Effector CD8-positive, alpha-beta T cell (primary cell): ENCODE measurements around the gene RC3H2.

ENCODE experiments used
- DNase-seq: peaks from one replicate; lab custom pipeline; 2025; lab: John Stamatoyannopoulos, UW
- total RNA-seq, 4 experiments: gene quantifications; one replicate each; lab custom pipeline; 2026; lab: John Stamatoyannopoulos, UW

Gene RC3H2
- 129 to 215 (median 169) reads per million in 4 experiments for total RNA-seq

GRCh38 chr9:122904823-122905710 lies at the start of gene RC3H2:
Gene RC3H2, minus strand, starts transcription at chr9:122905359. Its CDS starts 7,850 bp downstream, at chr9:122897509.
- peak; percentile 95 for DNase-seq

DNA sequence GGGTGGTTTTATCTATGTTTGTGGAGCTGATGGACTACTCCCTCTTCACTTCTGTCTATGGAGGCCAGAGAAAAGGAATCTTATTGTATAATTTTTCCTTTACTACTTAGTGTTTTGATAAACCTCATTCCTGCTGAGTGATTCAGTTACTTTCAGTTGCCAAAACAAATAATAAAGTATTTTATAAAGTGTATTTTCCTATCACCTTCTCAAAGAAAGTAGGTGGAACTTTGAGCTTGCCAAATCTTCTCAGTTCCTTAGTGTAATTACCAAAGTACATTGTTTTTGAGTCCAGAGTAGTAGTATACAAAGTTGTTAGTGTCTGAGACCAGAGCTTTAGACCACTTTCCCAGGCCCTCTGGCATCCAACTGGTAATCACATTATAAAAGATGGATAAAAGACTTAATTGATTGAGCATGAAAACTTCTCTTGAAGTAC lies 49.1 kb upstream of the RC3H2 start:
- no peak for DNase-seq

DNA sequence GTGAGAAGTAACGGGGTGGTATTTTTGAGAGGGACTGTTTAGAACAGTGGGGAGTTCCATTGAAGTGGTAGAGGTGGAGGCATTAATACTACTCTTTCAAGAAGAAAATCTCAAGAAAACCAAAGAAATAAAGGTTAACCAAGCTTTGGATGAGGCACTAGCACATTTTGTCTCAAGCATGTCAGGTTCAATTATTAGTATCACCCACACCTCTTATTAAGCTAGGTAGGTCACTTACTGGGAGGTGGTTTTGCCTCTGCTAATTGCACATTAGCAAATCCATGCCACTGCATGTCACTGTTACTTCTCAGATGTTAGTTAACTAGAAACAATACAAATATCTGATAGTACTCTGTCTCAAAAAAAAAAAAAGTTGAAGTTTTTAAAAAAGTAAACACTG lies 45.9 kb upstream of the RC3H2 start:
- no peak for DNase-seq

- DNase-seq, result no peak
These were observed 45.1 kb upstream of the RC3H2 start for GRCh38 chr9:122950263-122950662.

DNA sequence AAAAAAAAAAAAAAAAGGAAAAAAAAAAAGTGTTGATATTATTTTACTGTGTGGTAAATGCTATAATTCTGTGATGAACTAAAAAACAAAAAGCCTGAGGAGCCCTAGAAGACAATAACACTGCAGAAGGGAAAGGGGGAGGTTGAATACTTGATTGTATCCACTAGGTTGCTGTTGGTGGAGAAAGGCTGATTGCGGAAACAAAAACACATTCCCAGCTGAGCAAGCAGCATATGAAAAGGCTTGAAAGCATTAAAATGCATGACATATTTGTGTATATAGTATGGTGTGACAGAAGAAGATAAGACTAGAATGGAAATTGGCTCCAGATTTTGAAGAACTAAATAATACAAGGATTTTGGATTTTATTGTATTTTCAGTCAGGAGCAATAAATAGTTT lies 44.5 kb upstream of the RC3H2 start:
- no peak for DNase-seq

GRCh38 chr9:122948313-122948712 lies 43.2 kb upstream of the RC3H2 start:
- DNase-seq, result no peak

DNA sequence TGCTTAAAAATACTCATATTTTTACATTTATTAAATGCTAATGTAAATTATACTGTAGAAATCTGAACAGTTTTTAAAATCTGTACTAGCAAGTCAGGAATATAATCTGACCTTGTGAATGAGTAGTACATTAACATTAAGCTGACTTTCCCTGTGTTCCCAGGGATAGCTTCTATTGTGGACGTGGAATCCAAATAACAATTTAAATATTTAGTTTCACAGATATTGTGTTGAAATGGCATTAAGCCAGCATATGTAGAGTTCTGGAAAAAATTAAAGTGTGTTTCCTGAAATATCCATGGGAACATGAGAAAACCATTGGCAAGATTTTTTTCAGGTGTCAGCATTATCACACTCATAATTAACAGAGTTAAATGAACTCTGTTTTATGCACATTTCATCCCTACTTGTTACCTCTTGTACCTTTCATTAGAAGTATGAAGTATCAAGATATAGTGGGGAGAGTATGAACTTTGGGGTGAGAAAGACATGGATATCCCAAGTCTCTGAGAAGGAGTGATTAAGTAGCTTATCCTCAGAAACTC lies 41.4 kb upstream of the RC3H2 start:
- DNase-seq, result no peak

DNA sequence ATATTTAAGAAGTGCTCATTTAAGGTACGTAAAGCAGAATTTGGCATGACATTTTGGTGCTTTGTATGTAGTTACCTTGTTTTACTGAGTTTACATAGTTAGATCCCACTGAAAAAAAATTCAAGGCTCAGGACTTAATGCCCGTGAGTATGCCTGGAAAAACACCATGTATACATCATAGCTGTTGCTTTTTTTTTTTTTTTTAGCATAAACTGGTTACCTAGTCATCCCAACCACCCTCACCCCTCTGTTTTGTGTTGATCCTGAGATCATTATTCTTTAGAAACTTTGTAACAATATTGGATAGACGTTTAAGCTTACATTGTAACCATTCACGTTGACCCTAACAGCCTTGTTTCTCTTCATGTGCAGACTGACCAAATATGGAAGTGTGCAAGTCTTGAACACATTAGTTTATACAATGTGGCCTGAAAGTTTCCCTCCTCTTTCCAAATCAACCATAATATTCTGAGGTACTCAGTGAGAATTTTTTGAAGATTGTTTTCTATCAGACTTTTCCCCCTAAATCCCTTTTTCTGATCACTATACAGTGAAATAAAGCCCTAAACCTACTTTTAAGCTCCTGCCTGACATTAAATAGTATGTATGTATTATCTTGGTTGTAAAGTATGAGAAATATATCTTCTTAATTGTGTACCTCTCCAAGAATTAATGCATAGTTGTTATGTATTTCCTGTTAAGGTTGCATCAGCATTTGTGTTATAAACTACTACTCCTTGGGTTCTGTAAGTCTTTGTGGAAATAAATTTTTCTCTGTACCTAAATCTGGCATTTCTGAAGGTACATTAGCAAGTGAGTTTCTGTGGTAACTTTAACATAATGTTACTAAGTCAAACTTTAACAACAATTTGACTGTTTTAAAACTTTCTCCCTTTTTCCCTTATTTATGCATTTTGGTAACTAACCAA lies 40.1 kb upstream of the RC3H2 start:
- no peak for DNase-seq

DNA sequence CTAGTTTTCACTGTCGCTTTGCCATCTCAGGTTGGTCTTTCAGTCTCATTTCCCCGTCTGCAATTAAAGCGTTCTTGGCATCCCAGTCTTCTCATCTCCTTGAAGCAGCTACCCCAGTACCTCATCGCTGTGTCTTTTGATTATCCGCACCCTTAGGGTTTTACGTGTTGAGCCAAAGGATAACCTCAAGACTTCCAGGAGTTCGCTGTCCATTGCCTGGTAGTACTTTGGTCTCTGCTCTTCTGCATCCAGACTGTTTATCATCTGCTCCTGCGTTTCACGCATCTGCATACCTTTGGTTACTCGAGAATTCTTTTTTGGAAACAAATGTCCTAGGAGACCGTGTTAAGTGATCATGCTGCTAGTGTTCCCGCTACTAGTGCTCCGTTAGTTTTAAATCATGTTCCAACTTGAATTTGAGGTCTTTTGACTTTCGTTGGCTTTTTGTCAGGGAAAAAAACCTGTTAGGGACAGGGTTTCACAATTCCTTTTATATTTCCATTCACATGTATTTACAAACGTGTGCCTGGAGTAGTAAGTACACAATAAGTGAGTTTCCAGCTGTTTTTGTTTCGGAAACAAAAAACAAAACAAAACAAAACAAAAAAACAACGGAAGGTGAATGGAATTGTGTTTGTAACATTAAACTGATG lies 36.5 kb upstream of the RC3H2 start:
- no peak for DNase-seq

- peak; percentile 97 for DNase-seq
These were observed 35.8 kb upstream of the RC3H2 start, which contains the start of gene RABGAP1 for GRCh38 chr9:122940749-122941581. Gene RABGAP1, plus strand, starts transcription at chr9:122941020. Its CDS starts 16,040 bp downstream, at chr9:122957060.

GRCh38 chr9:122940454-122940748 lies 35.2 kb upstream of the RC3H2 start:
- no peak for DNase-seq

GRCh38 chr9:122939601-122940000 lies 34.4 kb upstream of the RC3H2 start:
- no peak for DNase-seq

DNA sequence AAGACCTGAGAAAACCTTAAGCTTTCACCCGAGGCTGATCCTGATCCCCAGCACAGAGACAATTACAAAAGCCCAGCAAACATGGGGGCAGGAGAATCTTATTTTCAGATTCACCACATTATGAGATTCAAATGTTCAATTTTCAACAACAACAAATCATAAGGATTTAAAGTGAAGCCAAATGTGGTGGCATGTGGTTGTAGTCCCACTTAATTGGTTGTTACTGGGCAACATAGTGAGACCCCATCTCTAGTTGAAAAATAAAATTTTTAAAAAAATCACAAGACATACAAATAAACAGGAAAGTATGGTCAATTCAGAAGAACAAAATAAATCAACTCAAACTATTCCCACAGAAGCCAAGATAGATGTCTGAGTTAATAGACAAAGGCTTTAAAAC lies 31.7 kb upstream of the RC3H2 start:
- DNase-seq, result no peak

DNA sequence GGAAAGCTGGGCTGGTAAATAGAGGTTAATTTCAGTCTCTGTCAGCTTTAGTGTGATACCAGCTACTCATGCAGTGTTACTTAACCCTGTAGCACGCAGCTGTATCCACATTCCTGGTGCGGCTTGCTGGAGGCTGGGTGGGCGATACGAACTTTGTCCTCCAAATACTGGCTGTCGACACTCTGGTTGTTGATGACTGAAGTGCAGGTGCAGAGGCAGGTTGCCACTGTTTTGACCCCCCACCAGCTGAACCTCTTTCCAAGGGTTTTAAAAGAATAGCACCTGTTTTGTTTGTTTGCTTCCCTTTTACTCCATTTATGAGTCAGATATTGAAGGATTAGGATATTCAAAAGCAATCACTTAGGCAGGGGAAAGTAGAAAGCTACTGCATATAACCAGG lies 31.3 kb upstream of the RC3H2 start:
- no peak for DNase-seq

- DNase-seq, result peak; percentile 83
These were observed 26.3 kb upstream of the RC3H2 start, which contains the start of gene ZBTB26 for GRCh38 chr9:122931226-122932121. Gene ZBTB26, minus strand, starts transcription at chr9:122931512. Its CDS starts 11,578 bp downstream, at chr9:122919934.

GRCh38 chr9:122930541-122931225 lies 25.5 kb upstream of the RC3H2 start:
- no peak for DNase-seq

- DNase-seq, result no peak
These were observed 24.7 kb upstream of the RC3H2 start for GRCh38 chr9:122929796-122930354.

GRCh38 chr9:122923947-122924346 lies 18.8 kb upstream of the RC3H2 start:
- no peak for DNase-seq

- DNase-seq, result no peak
These were observed 17.6 kb upstream of the RC3H2 start for GRCh38 chr9:122922713-122923112.
